ENCODE measurements around the gene XRN2. TPM values are rescaled to one million over a fixed set of nuclear protein-coding genes. Genes with fewer than 3 reads are reported as not detected.

The XRN2 gene
- total and polyA plus RNA-seq, 2 of the 13 experiments (the other 11 are each of a cell fraction or from before 2014, with no cell fraction given), result 90.3 to 171 TPM

GRCh38 chr20:21269772-21270171, 33.4 kb upstream of the XRN2 start:
- H3K79me2 ChIP-seq (ENCODE audit: insufficient read depth, low read length), result no peaks in the 10 kb centered on the region
- ChIA-PET CTCF (ENCODE audit: low intra/inter-chr PET ratio, low total read pairs) (no interaction called here), POLR2A (no interaction called here)
- no peak for FAIRE-seq
- no peak overlapping the region for H3K9ac ChIP-seq (ENCODE audit: insufficient read depth, low read depth, low read length)
- H3K4me1 ChIP-seq (ENCODE audit: insufficient read depth, low read length), result no peaks in the 10 kb centered on the region
- no peak for ATAC-seq
- H3K36me3 ChIP-seq (replicated peaks in 1 of 2; ENCODE audit: control insufficient read depth in 1 of 2, insufficient read depth in 2 of 2, low read length in 2 of 2), result no peaks in the 10 kb centered on the region
- DNase-seq (ENCODE audit: low spot score), result no peak
- in situ Hi-C loops (cut with HindIII; ENCODE audit: extremely low pct_ligation_motif_present, low pct_unique_long_range_greater_than_20kb), result no loop called here
- intact Hi-C loops (cut with micrococcal nuclease; ENCODE audit: unreplicated experiment), result no loop called here
- no peak overlapping the region for H3K27ac ChIP-seq (ENCODE audit: extremely low read length, insufficient read depth, low read length)
- H3K4me2 ChIP-seq (ENCODE audit: low read depth, low read length), result no peak overlapping the region
- no peak overlapping the region for H2AFZ ChIP-seq (ENCODE audit: low read length)
- peaks cover 3 to 45% of the 10 kb centered on the region in 2 experiments; a peak in 4 of 5 replicates for H3K27me3 ChIP-seq (ENCODE audit: control insufficient read depth in 1 of 2, insufficient read depth in 2 of 2, low read length in 2 of 2)
- H3K9me3 ChIP-seq (ENCODE audit: low read length), result no peaks in the 10 kb centered on the region
- no peak overlapping the region for H3K4me3 ChIP-seq (replicated peaks in 1 of 3; ENCODE audit: insufficient read depth in 1 of 3, low read depth in 2 of 3, low read length in 3 of 3)
- TF ChIP-seq ZFP36 (IDR thresholded peaks at IDR 0.05; ENCODE audit: borderline replicate concordance, low read depth, low read length, partially characterized antibody) (no peak), JDP2 (CRISPR knock-in tag; IDR thresholded peaks at IDR 0.05; ENCODE audit: borderline replicate concordance) (no peak), NPAS2 (CRISPR knock-in tag; IDR thresholded peaks at IDR 0.05; ENCODE audit: borderline replicate concordance) (no peak), TCF7 (IDR thresholded peaks at IDR 0.05; ENCODE audit: low read depth) (no peak), ZFP37 (CRISPR knock-in tag; IDR thresholded peaks at IDR 0.05; ENCODE audit: borderline replicate concordance) (no peak), NBN (conservative IDR thresholded peaks at IDR 0.05) (no peak), ISL2 (CRISPR knock-in tag; IDR thresholded peaks at IDR 0.05) (no peak)
- TF ChIP-seq, protein P1, sequence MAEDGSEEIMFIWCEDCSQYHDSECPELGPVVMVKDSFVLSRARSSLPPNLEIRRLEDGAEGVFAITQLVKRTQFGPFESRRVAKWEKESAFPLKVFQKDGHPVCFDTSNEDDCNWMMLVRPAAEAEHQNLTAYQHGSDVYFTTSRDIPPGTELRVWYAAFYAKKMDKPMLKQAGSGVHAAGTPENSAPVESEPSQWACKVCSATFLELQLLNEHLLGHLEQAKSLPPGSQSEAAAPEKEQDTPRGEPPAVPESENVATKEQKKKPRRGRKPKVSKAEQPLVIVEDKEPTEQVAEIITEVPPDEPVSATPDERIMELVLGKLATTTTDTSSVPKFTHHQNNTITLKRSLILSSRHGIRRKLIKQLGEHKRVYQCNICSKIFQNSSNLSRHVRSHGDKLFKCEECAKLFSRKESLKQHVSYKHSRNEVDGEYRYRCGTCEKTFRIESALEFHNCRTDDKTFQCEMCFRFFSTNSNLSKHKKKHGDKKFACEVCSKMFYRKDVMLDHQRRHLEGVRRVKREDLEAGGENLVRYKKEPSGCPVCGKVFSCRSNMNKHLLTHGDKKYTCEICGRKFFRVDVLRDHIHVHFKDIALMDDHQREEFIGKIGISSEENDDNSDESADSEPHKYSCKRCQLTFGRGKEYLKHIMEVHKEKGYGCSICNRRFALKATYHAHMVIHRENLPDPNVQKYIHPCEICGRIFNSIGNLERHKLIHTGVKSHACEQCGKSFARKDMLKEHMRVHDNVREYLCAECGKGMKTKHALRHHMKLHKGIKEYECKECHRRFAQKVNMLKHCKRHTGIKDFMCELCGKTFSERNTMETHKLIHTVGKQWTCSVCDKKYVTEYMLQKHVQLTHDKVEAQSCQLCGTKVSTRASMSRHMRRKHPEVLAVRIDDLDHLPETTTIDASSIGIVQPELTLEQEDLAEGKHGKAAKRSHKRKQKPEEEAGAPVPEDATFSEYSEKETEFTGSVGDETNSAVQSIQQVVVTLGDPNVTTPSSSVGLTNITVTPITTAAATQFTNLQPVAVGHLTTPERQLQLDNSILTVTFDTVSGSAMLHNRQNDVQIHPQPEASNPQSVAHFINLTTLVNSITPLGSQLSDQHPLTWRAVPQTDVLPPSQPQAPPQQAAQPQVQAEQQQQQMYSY (CRISPR knock-in tag; IDR thresholded peaks at IDR 0.05), result no peak
- TF ChIP-seq, protein P2, sequence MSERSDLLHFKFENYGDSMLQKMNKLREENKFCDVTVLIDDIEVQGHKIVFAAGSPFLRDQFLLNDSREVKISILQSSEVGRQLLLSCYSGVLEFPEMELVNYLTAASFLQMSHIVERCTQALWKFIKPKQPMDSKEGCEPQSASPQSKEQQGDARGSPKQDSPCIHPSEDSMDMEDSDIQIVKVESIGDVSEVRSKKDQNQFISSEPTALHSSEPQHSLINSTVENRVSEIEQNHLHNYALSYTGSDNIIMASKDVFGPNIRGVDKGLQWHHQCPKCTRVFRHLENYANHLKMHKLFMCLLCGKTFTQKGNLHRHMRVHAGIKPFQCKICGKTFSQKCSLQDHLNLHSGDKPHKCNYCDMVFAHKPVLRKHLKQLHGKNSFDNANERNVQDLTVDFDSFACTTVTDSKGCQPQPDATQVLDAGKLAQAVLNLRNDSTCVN (CRISPR knock-in tag; IDR thresholded peaks at IDR 0.05; ENCODE audit: borderline replicate concordance), result no peak
- WGBS (ENCODE audit: low lambda C conversion rate), result 0% methylated on average over 2 of the region's 2 CpGs
- BruUV-seq (replicated peaks), result no TSS peak
- H4K20me1 ChIP-seq (ENCODE audit: insufficient read depth, low read length), result no peaks in the 10 kb centered on the region

Data from HepG2 (cell line).